NT2/D1 (cell line): ENCODE data around the gene UCP2.
"Not testable (repeated sequence)": the region's sequence is repeated elsewhere in the genome, so short reads cannot be mapped to it uniquely, and the experiment has no call there.

ENCODE experiments used
- DNase-seq: peaks from one replicate; pipeline ENCODE4 v3.0.0-alpha.2; 2011; ENCODE audit warnings: low read depth, low spot score
- H3K27me3 ChIP-seq: 2 replicates; pipeline ENCODE4 v1.6.0; 2011; ENCODE audit warnings: mild to moderate bottlenecking; ENCODE audit not compliant: insufficient read length, insufficient read depth
- H3K36me3 ChIP-seq: 2 replicates; pipeline ENCODE4 v1.6.1; 2011; ENCODE audit warnings: mild to moderate bottlenecking, low read length, mixed read lengths; ENCODE audit not compliant: insufficient read depth, insufficient read length
- H3K4me1 ChIP-seq: 2 replicates; pipeline ENCODE4 v1.5.1; 2011; ENCODE audit not compliant: insufficient read depth, insufficient read length
- H3K4me3 ChIP-seq: 2 replicates; pipeline ENCODE4 v1.5.1; 2011; ENCODE audit warnings: low read depth; ENCODE audit not compliant: insufficient read length
- H3K9ac ChIP-seq: 2 replicates; pipeline ENCODE4 v1.6.0; 2011; ENCODE audit warnings: low read depth; ENCODE audit not compliant: insufficient read length
- H3K9me3 ChIP-seq: 2 replicates; pipeline ENCODE4 v1.5.1; 2011; ENCODE audit warnings: mild to moderate bottlenecking, low read length; ENCODE audit not compliant: insufficient read depth
- SUZ12 ChIP-seq: IDR thresholded peaks from 2 replicates; pipeline ENCODE4 v1.6.1; 2011; ENCODE audit not compliant: insufficient read length, insufficient read depth; ENCODE audit errors: extremely low read depth
- YY1 ChIP-seq: IDR thresholded peaks from 2 replicates; pipeline ENCODE4 v1.6.1; 2011; ENCODE audit not compliant: insufficient read length, insufficient read depth
- ZNF274 ChIP-seq: IDR thresholded peaks from 2 replicates; pipeline ENCODE4 v1.6.1; 2011; ENCODE audit warnings: mild to moderate bottlenecking, low read depth, low read length

The UCP2 gene

GRCh38 chr11:73942010-73942409, 40.6 kb downstream of the UCP2 start:
- H3K27me3 ChIP-seq, result no peaks in the 10 kb centered on the region

GRCh38 chr11:73940801-73941570, 41.7 kb downstream of the UCP2 start:
- TF ChIP-seq ZNF274, result no peak
- no peak for TF ChIP-seq YY1
- TF ChIP-seq SUZ12, result no peak
- Histone ChIP-seq H3K36me3 (no peaks in the 10 kb centered on the region), H3K9me3 (peaks cover 8% of the 10 kb centered on the region; the same call in 1 of the 2 replicates), H3K4me3 (no peak overlapping the region), H3K27me3 (no peaks in the 10 kb centered on the region), H3K9ac (no peak overlapping the region), H3K4me1 (no peaks in the 10 kb centered on the region)
- no peak for DNase-seq

More at GRCh38 chr11:73942010-73942409, 40.6 kb downstream of the UCP2 start:
- Histone ChIP-seq H3K36me3 (no peaks in the 10 kb centered on the region), H3K9ac (no peak overlapping the region), H3K4me3 (no peak overlapping the region), H3K9me3 (peaks cover 14% of the 10 kb centered on the region; the same call in 1 of the 2 replicates), H3K4me1 (no peaks in the 10 kb centered on the region)
- DNase-seq, result no peak
- no peak for TF ChIP-seq ZNF274
- TF ChIP-seq YY1, result no peak
- TF ChIP-seq SUZ12, result no peak

- peaks cover 8% of the 10 kb centered on the region for H3K36me3 ChIP-seq
- no peaks in the 10 kb centered on the region for H3K27me3 ChIP-seq
- no peak for DNase-seq
- H3K9ac ChIP-seq, result no peak overlapping the region
- no peak for TF ChIP-seq SUZ12
- TF ChIP-seq ZNF274, result no peak
- TF ChIP-seq YY1, result no peak
- peaks cover 8% of the 10 kb centered on the region; the same call in 1 of the 2 replicates for H3K9me3 ChIP-seq
- no peaks in the 10 kb centered on the region for H3K4me1 ChIP-seq
- no peak overlapping the region for H3K4me3 ChIP-seq
These were observed 43.5 kb downstream of the UCP2 start for GRCh38 chr11:73939096-73939495.

GRCh38 chr11:73936047-73936446, 46.6 kb downstream of the UCP2 start:
- not testable (repeated sequence) for H3K9ac ChIP-seq, H3K4me1 ChIP-seq, H3K9me3 ChIP-seq, H3K27me3 ChIP-seq, H3K4me3 ChIP-seq, DNase-seq
- H3K36me3 ChIP-seq, result peaks cover 15% of the 10 kb centered on the region

GRCh38 chr11:73932781-73933180, 49.9 kb downstream of the UCP2 start:
- no peak overlapping the region for H3K9ac ChIP-seq
- DNase-seq, result no peak
- no peaks in the 10 kb centered on the region for H3K27me3 ChIP-seq
- TF ChIP-seq YY1, result no peak
- TF ChIP-seq SUZ12, result no peak
- no peak for TF ChIP-seq ZNF274
- H3K36me3 ChIP-seq, result peaks cover 20% of the 10 kb centered on the region
- no peaks in the 10 kb centered on the region for H3K4me1 ChIP-seq
- no peak overlapping the region for H3K4me3 ChIP-seq
- H3K9me3 ChIP-seq, result no peaks in the 10 kb centered on the region; the same call in 1 of the 2 replicates

- Histone ChIP-seq H3K9me3 (no peaks in the 10 kb centered on the region), H3K9ac (no peak overlapping the region), H3K36me3 (peaks cover 27% of the 10 kb centered on the region), H3K4me1 (no peaks in the 10 kb centered on the region), H3K4me3 (no peak overlapping the region), H3K27me3 (no peaks in the 10 kb centered on the region)
- no peak for TF ChIP-seq SUZ12
- no peak for TF ChIP-seq YY1
- no peak for TF ChIP-seq ZNF274
- no peak for DNase-seq
These were observed 50.7 kb downstream of the UCP2 start for GRCh38 chr11:73931951-73932350.

- no peaks in the 10 kb centered on the region for H3K4me1 ChIP-seq
- H3K27me3 ChIP-seq, result no peaks in the 10 kb centered on the region
- no peak for TF ChIP-seq SUZ12
- no peak for TF ChIP-seq YY1
- no peak for TF ChIP-seq ZNF274
- peak; percentile 83 for DNase-seq
- H3K9ac ChIP-seq, result no peak overlapping the region
- H3K4me3 ChIP-seq, result no peak overlapping the region
- no peaks in the 10 kb centered on the region for H3K9me3 ChIP-seq
- H3K36me3 ChIP-seq, result peaks cover 32% of the 10 kb centered on the region
These were observed 51.5 kb downstream of the UCP2 start for GRCh38 chr11:73931039-73931645.
